ENCODE results near the gene NTM.

DNA sequence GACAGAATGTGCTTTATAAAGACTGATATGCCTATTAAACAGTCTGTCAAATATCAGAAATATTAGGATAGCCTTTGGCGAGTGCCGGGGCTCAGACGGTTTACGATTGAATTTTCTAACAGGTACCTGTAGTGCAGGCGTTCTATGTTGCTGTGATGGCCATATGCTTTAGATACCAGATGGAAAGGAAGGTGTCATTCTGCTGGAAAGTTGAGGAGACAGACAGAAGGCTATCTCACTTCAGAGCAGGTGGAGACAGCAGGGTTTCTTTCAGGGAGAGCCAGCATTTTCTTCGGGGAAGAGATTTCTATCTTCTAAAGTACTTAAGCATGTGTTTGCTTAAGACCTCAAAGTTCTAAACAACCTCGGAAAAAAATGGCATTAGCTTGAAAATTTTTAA, 415.4 kb downstream of the NTM start:
- TF ChIP-seq, protein P1, sequence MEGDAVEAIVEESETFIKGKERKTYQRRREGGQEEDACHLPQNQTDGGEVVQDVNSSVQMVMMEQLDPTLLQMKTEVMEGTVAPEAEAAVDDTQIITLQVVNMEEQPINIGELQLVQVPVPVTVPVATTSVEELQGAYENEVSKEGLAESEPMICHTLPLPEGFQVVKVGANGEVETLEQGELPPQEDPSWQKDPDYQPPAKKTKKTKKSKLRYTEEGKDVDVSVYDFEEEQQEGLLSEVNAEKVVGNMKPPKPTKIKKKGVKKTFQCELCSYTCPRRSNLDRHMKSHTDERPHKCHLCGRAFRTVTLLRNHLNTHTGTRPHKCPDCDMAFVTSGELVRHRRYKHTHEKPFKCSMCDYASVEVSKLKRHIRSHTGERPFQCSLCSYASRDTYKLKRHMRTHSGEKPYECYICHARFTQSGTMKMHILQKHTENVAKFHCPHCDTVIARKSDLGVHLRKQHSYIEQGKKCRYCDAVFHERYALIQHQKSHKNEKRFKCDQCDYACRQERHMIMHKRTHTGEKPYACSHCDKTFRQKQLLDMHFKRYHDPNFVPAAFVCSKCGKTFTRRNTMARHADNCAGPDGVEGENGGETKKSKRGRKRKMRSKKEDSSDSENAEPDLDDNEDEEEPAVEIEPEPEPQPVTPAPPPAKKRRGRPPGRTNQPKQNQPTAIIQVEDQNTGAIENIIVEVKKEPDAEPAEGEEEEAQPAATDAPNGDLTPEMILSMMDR (IDR thresholded peaks at IDR 0.05 in 8 of 11, conservative IDR thresholded peaks at IDR 0.05 in 3 of 11) = no peak
- TF ChIP-seq POLR2A (IDR thresholded peaks at IDR 0.05) = no peak
- no peak for TF ChIP-seq POLR2AphosphoS5 (IDR thresholded peaks at IDR 0.05)

All from spleen (tissue), 7 donors.